HEK293 (cell line): Measurements from ENCODE around the gene NBPF11.
"Not testable (repeated sequence)": the region's sequence is repeated elsewhere in the genome, so short reads cannot be mapped to it uniquely, and the experiment has no call there.

Experiments used
- ELK4 ChIP-seq: IDR thresholded peaks from 2 replicates; pipeline ENCODE4 v1.6.1; 2011; ENCODE audit warnings: mild to moderate bottlenecking, low read depth, low read length, borderline replicate concordance
- HOXA7 ChIP-seq: sonication (generic); formaldehyde crosslinking; IDR thresholded peaks from 2 replicates; pipeline ENCODE4 v1.8.1; 2022; ENCODE audit warnings: missing genetic modification reagents, borderline replicate concordance
- SETDB1 ChIP-seq: IDR thresholded peaks from one replicate; pipeline ENCODE4 v1.6.1; 2017; ENCODE audit warnings: mild to moderate bottlenecking, low read length, moderate library complexity, mixed read lengths; ENCODE audit not compliant: insufficient read length
- SP7 ChIP-seq: fragments of 450-650 bp; formaldehyde crosslinking; IDR thresholded peaks from 2 replicates; pipeline ENCODE4 v1.5.1; 2016; ENCODE audit warnings: missing biosample characterization, missing genetic modification characterization
- ZBTB26 ChIP-seq: fragments of 450-650 bp; formaldehyde crosslinking; optimal IDR thresholded peaks from 2 replicates; pipeline ENCODE3; 2016; ENCODE audit warnings: missing biosample characterization, mild to moderate bottlenecking, missing genetic modification characterization
- ZFP41 ChIP-seq: fragments of 450-650 bp; formaldehyde crosslinking; IDR thresholded peaks from 2 replicates; pipeline ENCODE4 v1.5.1; 2016; ENCODE audit warnings: missing biosample characterization, missing genetic modification characterization, borderline replicate concordance
- ZNF510 ChIP-seq: fragments of 450-650 bp; formaldehyde crosslinking; IDR thresholded peaks from 2 replicates; pipeline ENCODE4 v1.5.1; 2018; ENCODE audit warnings: mild to moderate bottlenecking, missing genetic modification characterization, missing biosample characterization; ENCODE audit not compliant: insufficient replicate concordance
- ZNF585B ChIP-seq: fragments of 450-650 bp; formaldehyde crosslinking; IDR thresholded peaks from 2 replicates; pipeline ENCODE4 v1.5.1; 2016; ENCODE audit warnings: missing biosample characterization, missing genetic modification characterization
- TF ChIP-seq, protein P1 (sequence below): fragments of 450-650 bp; formaldehyde crosslinking; IDR thresholded peaks from 2 replicates; pipeline ENCODE4 v1.5.1; 2016; ENCODE audit warnings: missing biosample characterization, missing genetic modification characterization
- TF ChIP-seq, protein P2 (sequence below): fragments of 450-650 bp; formaldehyde crosslinking; IDR thresholded peaks from 2 replicates; pipeline ENCODE4 v1.5.1; 2016; ENCODE audit warnings: missing biosample characterization, missing genetic modification characterization
- TF ChIP-seq, protein P3 (sequence below): sonication (generic); formaldehyde crosslinking; IDR thresholded peaks from 2 replicates; pipeline ENCODE4 v1.8.1; 2022; ENCODE audit warnings: mild to moderate bottlenecking, moderate library complexity, missing genetic modification reagents

DNA sequence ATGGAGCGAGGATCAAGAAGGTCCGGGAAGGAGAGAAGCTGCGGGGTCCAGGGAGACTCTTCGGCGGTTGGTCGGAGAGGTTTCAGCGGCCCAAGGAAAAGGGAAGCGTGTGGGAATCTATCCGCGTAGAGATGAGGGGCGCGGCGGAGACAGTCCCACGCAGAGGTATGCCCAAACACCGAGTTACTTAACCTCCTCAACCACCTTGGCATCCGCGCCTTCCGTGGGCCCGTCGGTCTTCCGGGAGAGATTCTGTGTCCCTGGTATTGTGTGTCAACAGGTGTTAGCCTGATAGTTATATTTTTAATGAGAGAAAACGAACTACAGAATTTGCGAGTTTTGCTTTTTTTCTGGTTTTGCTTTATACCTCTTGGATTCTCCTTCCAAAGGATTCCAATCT is 5.7 kb upstream of the NBPF11 start:
- TF ChIP-seq, protein P1, sequence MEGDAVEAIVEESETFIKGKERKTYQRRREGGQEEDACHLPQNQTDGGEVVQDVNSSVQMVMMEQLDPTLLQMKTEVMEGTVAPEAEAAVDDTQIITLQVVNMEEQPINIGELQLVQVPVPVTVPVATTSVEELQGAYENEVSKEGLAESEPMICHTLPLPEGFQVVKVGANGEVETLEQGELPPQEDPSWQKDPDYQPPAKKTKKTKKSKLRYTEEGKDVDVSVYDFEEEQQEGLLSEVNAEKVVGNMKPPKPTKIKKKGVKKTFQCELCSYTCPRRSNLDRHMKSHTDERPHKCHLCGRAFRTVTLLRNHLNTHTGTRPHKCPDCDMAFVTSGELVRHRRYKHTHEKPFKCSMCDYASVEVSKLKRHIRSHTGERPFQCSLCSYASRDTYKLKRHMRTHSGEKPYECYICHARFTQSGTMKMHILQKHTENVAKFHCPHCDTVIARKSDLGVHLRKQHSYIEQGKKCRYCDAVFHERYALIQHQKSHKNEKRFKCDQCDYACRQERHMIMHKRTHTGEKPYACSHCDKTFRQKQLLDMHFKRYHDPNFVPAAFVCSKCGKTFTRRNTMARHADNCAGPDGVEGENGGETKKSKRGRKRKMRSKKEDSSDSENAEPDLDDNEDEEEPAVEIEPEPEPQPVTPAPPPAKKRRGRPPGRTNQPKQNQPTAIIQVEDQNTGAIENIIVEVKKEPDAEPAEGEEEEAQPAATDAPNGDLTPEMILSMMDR (tag by site-specific recombination): not testable (repeated sequence)
- not testable (repeated sequence) for TF ChIP-seq HOXA7 (CRISPR knock-in tag); SETDB1; ELK4; SP7 (tag by site-specific recombination); ZNF585B (tag by site-specific recombination); ZFP41 (tag by site-specific recombination); ZNF510 (tag by site-specific recombination); ZBTB26
- TF ChIP-seq, protein P2, sequence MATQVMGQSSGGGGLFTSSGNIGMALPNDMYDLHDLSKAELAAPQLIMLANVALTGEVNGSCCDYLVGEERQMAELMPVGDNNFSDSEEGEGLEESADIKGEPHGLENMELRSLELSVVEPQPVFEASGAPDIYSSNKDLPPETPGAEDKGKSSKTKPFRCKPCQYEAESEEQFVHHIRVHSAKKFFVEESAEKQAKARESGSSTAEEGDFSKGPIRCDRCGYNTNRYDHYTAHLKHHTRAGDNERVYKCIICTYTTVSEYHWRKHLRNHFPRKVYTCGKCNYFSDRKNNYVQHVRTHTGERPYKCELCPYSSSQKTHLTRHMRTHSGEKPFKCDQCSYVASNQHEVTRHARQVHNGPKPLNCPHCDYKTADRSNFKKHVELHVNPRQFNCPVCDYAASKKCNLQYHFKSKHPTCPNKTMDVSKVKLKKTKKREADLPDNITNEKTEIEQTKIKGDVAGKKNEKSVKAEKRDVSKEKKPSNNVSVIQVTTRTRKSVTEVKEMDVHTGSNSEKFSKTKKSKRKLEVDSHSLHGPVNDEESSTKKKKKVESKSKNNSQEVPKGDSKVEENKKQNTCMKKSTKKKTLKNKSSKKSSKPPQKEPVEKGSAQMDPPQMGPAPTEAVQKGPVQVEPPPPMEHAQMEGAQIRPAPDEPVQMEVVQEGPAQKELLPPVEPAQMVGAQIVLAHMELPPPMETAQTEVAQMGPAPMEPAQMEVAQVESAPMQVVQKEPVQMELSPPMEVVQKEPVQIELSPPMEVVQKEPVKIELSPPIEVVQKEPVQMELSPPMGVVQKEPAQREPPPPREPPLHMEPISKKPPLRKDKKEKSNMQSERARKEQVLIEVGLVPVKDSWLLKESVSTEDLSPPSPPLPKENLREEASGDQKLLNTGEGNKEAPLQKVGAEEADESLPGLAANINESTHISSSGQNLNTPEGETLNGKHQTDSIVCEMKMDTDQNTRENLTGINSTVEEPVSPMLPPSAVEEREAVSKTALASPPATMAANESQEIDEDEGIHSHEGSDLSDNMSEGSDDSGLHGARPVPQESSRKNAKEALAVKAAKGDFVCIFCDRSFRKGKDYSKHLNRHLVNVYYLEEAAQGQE (tag by site-specific recombination): not testable (repeated sequence)
- TF ChIP-seq, protein P3, sequence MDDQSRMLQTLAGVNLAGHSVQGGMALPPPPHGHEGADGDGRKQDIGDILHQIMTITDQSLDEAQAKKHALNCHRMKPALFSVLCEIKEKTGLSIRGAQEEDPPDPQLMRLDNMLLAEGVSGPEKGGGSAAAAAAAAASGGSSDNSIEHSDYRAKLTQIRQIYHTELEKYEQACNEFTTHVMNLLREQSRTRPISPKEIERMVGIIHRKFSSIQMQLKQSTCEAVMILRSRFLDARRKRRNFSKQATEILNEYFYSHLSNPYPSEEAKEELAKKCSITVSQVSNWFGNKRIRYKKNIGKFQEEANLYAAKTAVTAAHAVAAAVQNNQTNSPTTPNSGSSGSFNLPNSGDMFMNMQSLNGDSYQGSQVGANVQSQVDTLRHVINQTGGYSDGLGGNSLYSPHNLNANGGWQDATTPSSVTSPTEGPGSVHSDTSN (CRISPR knock-in tag): not testable (repeated sequence)
